H9 (cell line): ENCODE data around the gene KCTD21. TPM values are rescaled to one million over a fixed set of nuclear protein-coding genes. Genes with fewer than 3 reads are reported as not detected.

Source experiments
- DNase-seq: peaks from one replicate; pipeline ENCODE4 v3.0.0-alpha.2; 2017
- H2AFZ ChIP-seq: one replicate; pipeline ENCODE4 v1.6.1; 2013; ENCODE audit warnings: mild to moderate bottlenecking, low read length, control low read depth, moderate library complexity
- H2AK5ac ChIP-seq: 2 replicates; pipeline ENCODE4 v1.6.1; 2013; ENCODE audit warnings: low read length, control low read depth, mixed read lengths; ENCODE audit not compliant: insufficient read length
- H2BK120ac ChIP-seq: one replicate; pipeline ENCODE4 v1.6.1; 2013; ENCODE audit warnings: low read depth, mild to moderate bottlenecking, low read length, control low read depth, inconsistent platforms; ENCODE audit not compliant: poor library complexity, severe bottlenecking
- H2BK12ac ChIP-seq: 2 replicates; pipeline ENCODE4 v1.6.1; 2013; ENCODE audit warnings: low read length, control low read depth, mixed read lengths, low read depth; ENCODE audit not compliant: insufficient read length
- H2BK15ac ChIP-seq: 2 replicates; pipeline ENCODE4 v1.6.1; 2013; ENCODE audit warnings: low read depth, low read length, control low read depth
- H2BK20ac ChIP-seq: one replicate; pipeline ENCODE4 v1.6.1; 2013; ENCODE audit warnings: low read depth, mild to moderate bottlenecking, low read length, control low read depth, inconsistent platforms; ENCODE audit not compliant: poor library complexity, severe bottlenecking
- H2BK5ac ChIP-seq: 2 replicates; pipeline ENCODE4 v1.6.1; 2013; ENCODE audit warnings: low read length, control low read depth, mixed read lengths; ENCODE audit not compliant: insufficient read length
- H3K14ac ChIP-seq: 2 replicates; pipeline ENCODE4 v1.6.1; 2013; ENCODE audit warnings: low read length, control low read depth; ENCODE audit not compliant: insufficient read depth
- H3K18ac ChIP-seq: 2 replicates; pipeline ENCODE4 v1.6.1; 2013; ENCODE audit warnings: low read depth, mild to moderate bottlenecking, mixed read lengths, low read length, control low read depth; ENCODE audit not compliant: insufficient read length
- H3K23ac ChIP-seq: 2 replicates; pipeline ENCODE4 v1.6.1; 2013; ENCODE audit warnings: low read length, control low read depth, mixed read lengths, low read depth; ENCODE audit not compliant: insufficient read length
- H3K23me2 ChIP-seq: 2 replicates; pipeline ENCODE4 v1.6.1; 2013; ENCODE audit warnings: low read depth, mild to moderate bottlenecking, mixed read lengths, low read length, control low read depth; ENCODE audit not compliant: insufficient read length, poor library complexity, severe bottlenecking
- H3K27ac ChIP-seq: 2 replicates; pipeline ENCODE4 v1.5.1; 2013; ENCODE audit warnings: low read length, control low read depth, mixed read lengths, low read depth; ENCODE audit not compliant: insufficient read length
- H3K27me3 ChIP-seq: 2 replicates; pipeline ENCODE4 v1.6.1; 2013; ENCODE audit warnings: low read length, control low read depth, inconsistent platforms; ENCODE audit not compliant: insufficient read depth
- H3K4ac ChIP-seq: 2 replicates; pipeline ENCODE4 v1.6.1; 2013; ENCODE audit warnings: low read depth, mild to moderate bottlenecking, control low read depth, inconsistent platforms, low read length, moderate library complexity
- H3K4me1 ChIP-seq: 2 replicates; pipeline ENCODE4 v1.6.1; 2013; ENCODE audit warnings: low read length, control low read depth, inconsistent platforms; ENCODE audit not compliant: insufficient read depth
- H3K4me2 ChIP-seq: 2 replicates; pipeline ENCODE4 v1.6.1; 2013; ENCODE audit warnings: low read length, control low read depth, mixed read lengths; ENCODE audit not compliant: insufficient read length, insufficient read depth
- H3K56ac ChIP-seq: 2 replicates; pipeline ENCODE4 v1.6.1; 2013; ENCODE audit warnings: low read depth, mild to moderate bottlenecking, mixed read lengths, low read length, control low read depth; ENCODE audit not compliant: insufficient read length
- H3K79me1 ChIP-seq: 2 replicates; pipeline ENCODE4 v1.6.1; 2013; ENCODE audit warnings: low read depth, mild to moderate bottlenecking, moderate library complexity, low read length, control low read depth, inconsistent platforms; ENCODE audit not compliant: insufficient read depth, poor library complexity, severe bottlenecking
- H3K79me2 ChIP-seq: 2 replicates; pipeline ENCODE4 v1.6.1; 2013; ENCODE audit warnings: low read length, control low read depth, inconsistent platforms; ENCODE audit not compliant: insufficient read depth
- H3K9ac ChIP-seq: 2 replicates; pipeline ENCODE4 v1.6.1; 2013; ENCODE audit warnings: low read length, control low read depth, mixed read lengths; ENCODE audit not compliant: insufficient read length; ENCODE audit errors: extremely low read depth
- H3K9me3 ChIP-seq: one replicate; pipeline ENCODE4 v1.6.1; 2013; ENCODE audit warnings: low read depth, low read length, inconsistent platforms; ENCODE audit not compliant: control insufficient read depth
- H3T11ph ChIP-seq: one replicate; pipeline ENCODE4 v1.6.1; 2013; ENCODE audit warnings: mild to moderate bottlenecking, low read length, control low read depth, inconsistent platforms
- H4K20me1 ChIP-seq: one replicate; pipeline ENCODE4 v1.6.1; 2013; ENCODE audit not compliant: control insufficient read depth, insufficient read length, insufficient read depth
- H4K5ac ChIP-seq: 2 replicates; pipeline ENCODE4 v1.6.1; 2013; ENCODE audit warnings: low read depth, mild to moderate bottlenecking, mixed read lengths, low read length, control low read depth; ENCODE audit not compliant: insufficient read length
- H4K8ac ChIP-seq: replicated peaks from 2 replicates; pipeline ENCODE4 v1.6.1; 2013; ENCODE audit warnings: low read length, control low read depth, mixed read lengths, low read depth; ENCODE audit not compliant: insufficient read length
- H4K91ac ChIP-seq: 2 replicates; pipeline ENCODE4 v1.6.1; 2013; ENCODE audit warnings: low read depth, mild to moderate bottlenecking, moderate library complexity, mixed read lengths, low read length, control low read depth; ENCODE audit not compliant: insufficient read length
- H3K27ac Mint-ChIP-seq, 3 experiments: 2 replicates in 2 of 3; 3 replicates in 1 of 3; pipeline ENCODE4 v1.8.0; 2020 to 2021; ENCODE audit warnings: mixed read lengths in 3 of 3, mild to moderate bottlenecking in 1 of 3, moderate library complexity in 1 of 3
- H3K27me3 Mint-ChIP-seq: 2 replicates; pipeline ENCODE4 v1.8.0; 2021; ENCODE audit warnings: low read depth, mild to moderate bottlenecking, moderate library complexity, mixed read lengths
- H3K36me3 Mint-ChIP-seq, 3 experiments: 2 replicates in 2 of 3; 3 replicates in 1 of 3; pipeline ENCODE4 v1.8.0; 2020 to 2021; ENCODE audit warnings: low read depth in 3 of 3, mixed read lengths in 3 of 3; ENCODE audit not compliant: insufficient read depth in 1 of 3
- H3K4me1 Mint-ChIP-seq, 2 experiments: 2 replicates each; pipeline ENCODE4 v1.8.0; 2020; ENCODE audit warnings: mixed read lengths in 2 of 2
- H3K4me3 Mint-ChIP-seq, 2 experiments: 2 replicates in 1 of 2; 3 replicates in 1 of 2; pipeline ENCODE4 v1.8.0; 2020 to 2021; ENCODE audit warnings: mild to moderate bottlenecking in 2 of 2, mixed read lengths in 2 of 2, moderate library complexity in 1 of 2
- H3K9me3 Mint-ChIP-seq, 2 experiments: 2 replicates in 1 of 2; 3 replicates in 1 of 2; pipeline ENCODE4 v1.8.0; 2020; ENCODE audit warnings: mild to moderate bottlenecking in 2 of 2, mixed read lengths in 2 of 2, moderate library complexity in 1 of 2
- WGBS: extraction: QIAGEN DNeasy Blood & Tissue Kit; methylation state at CpG from one replicate; pipeline ENCODE4 v1.1.7; 2013; ENCODE audit warnings: missing lambda C conversion rate, low lambda C conversion rate, mixed read lengths; ENCODE audit not compliant: insufficient read length; ENCODE audit errors: extremely low coverage; 5-methylcytosine and 5-hydroxymethylcytosine counted together
- total RNA-seq: library from RNA; stranded (reverse); gene quantifications from 2 replicates; pipeline ENCODE4 v1.2.1, GENCODE V29; 2021
- TF ChIP-seq, protein P1 (sequence below): fragments of 200-600 bp; sonication (generic); conservative IDR thresholded peaks from 3 replicates; pipeline ENCODE4 v1.8.0; 2021; ENCODE audit warnings: antibody characterized with exemption, mild to moderate bottlenecking

The KCTD21 gene
- total RNA-seq, 1 experiment from 2014 or later = 4.0 TPM

DNA sequence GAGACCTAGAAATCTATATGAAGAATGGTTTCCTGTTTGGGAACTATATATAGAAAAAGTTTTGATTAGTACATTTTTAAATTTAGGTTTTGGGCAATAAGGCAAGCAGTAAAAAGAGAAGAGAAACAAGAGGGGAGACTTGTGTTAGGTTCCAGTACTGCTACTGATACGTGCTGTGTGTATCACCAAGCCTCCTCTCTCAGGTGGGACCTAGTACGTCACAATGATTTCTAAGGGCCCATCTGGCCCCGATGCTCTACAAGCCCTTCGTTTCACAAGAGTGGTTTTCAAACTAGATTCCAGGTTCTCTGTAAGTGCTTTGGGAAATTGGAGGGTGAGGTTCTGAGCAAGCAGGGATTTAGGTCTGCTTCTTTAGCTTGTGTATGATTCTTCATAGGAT, 39.5 kb upstream of the KCTD21 start:
- no peaks in the 10 kb centered on the region for H4K20me1 ChIP-seq
- no peaks in the 10 kb centered on the region for H3K79me1 ChIP-seq
- no peaks in the 10 kb centered on the region for H3K79me2 ChIP-seq
- H3K27ac Mint-ChIP-seq = no peak overlapping the region
- DNase-seq = no peak
- H3K9me3 ChIP-seq = no peaks in the 10 kb centered on the region
- H3K23me2 ChIP-seq = no peaks in the 10 kb centered on the region
- no peak overlapping the region for H2AK5ac ChIP-seq
- H3K27ac ChIP-seq = no peak overlapping the region
- H2BK20ac ChIP-seq = no peak overlapping the region
- no peak overlapping the region for H3T11ph ChIP-seq
- no peak overlapping the region for H3K56ac ChIP-seq
- H3K18ac ChIP-seq = no peak overlapping the region
- H2AFZ ChIP-seq = no peak overlapping the region
- no peak overlapping the region for H3K14ac ChIP-seq
- no peak overlapping the region for H4K91ac ChIP-seq
- no peak overlapping the region for H4K5ac ChIP-seq
- no peak overlapping the region for H2BK5ac ChIP-seq
- no peak overlapping the region for H3K9ac ChIP-seq
- no peaks in the 10 kb centered on the region for H3K27me3 ChIP-seq
- no peaks in the 10 kb centered on the region for H3K4me1 Mint-ChIP-seq
- H2BK12ac ChIP-seq = no peak overlapping the region
- no peak overlapping the region for H2BK120ac ChIP-seq
- no peak overlapping the region for H3K4ac ChIP-seq
- peaks cover 0 to 5% (median 0%) of the 10 kb centered on the region in 3 experiments; a peak in 2 of 7 replicates for H3K36me3 Mint-ChIP-seq
- H3K4me1 ChIP-seq = peaks cover 2% of the 10 kb centered on the region; the same call in 1 of the 2 replicates
- no peaks in the 10 kb centered on the region for H3K27me3 Mint-ChIP-seq
- TF ChIP-seq, protein P1, sequence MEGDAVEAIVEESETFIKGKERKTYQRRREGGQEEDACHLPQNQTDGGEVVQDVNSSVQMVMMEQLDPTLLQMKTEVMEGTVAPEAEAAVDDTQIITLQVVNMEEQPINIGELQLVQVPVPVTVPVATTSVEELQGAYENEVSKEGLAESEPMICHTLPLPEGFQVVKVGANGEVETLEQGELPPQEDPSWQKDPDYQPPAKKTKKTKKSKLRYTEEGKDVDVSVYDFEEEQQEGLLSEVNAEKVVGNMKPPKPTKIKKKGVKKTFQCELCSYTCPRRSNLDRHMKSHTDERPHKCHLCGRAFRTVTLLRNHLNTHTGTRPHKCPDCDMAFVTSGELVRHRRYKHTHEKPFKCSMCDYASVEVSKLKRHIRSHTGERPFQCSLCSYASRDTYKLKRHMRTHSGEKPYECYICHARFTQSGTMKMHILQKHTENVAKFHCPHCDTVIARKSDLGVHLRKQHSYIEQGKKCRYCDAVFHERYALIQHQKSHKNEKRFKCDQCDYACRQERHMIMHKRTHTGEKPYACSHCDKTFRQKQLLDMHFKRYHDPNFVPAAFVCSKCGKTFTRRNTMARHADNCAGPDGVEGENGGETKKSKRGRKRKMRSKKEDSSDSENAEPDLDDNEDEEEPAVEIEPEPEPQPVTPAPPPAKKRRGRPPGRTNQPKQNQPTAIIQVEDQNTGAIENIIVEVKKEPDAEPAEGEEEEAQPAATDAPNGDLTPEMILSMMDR = no peak
- H3K9me3 Mint-ChIP-seq = no peaks in the 10 kb centered on the region
- H3K23ac ChIP-seq = no peak overlapping the region
- WGBS = no CpG with 5 or more reads among the region's 4 CpGs
- no peak overlapping the region for H3K4me2 ChIP-seq
- H4K8ac ChIP-seq = no peak overlapping the region
- H2BK15ac ChIP-seq = no peak overlapping the region
- no peak overlapping the region for H3K4me3 Mint-ChIP-seq
